Measurements from ENCODE around the gene PLEKHA6.

PLEKHA6 gene

DNA sequence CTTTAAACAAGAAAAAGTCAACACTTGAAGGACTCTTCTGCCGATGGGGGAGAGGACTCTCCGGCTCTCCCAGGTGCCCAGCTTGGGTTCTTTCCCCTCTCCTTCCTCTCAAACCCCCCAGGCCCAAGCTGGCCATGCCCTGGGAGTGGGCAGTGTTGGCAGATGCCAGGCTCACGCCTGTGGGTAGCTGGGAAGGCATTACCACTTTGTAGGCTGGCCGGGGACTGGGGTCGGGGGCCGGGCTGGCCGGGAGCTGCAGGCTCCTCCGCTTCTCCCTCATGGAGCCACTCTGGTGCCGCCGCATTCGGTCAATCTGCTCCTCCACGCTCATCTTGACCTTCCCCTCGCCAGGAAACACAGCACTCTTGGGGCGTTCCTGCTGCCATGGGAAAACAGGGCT, 129.5 kb downstream of the PLEKHA6 start:
- H3K4me3 ChIP-seq (ENCODE audit: low read depth, low read length) = no peak overlapping the region
- no peak for DNase-seq (ENCODE audit: low read depth)
- TF ChIP-seq, protein P1, sequence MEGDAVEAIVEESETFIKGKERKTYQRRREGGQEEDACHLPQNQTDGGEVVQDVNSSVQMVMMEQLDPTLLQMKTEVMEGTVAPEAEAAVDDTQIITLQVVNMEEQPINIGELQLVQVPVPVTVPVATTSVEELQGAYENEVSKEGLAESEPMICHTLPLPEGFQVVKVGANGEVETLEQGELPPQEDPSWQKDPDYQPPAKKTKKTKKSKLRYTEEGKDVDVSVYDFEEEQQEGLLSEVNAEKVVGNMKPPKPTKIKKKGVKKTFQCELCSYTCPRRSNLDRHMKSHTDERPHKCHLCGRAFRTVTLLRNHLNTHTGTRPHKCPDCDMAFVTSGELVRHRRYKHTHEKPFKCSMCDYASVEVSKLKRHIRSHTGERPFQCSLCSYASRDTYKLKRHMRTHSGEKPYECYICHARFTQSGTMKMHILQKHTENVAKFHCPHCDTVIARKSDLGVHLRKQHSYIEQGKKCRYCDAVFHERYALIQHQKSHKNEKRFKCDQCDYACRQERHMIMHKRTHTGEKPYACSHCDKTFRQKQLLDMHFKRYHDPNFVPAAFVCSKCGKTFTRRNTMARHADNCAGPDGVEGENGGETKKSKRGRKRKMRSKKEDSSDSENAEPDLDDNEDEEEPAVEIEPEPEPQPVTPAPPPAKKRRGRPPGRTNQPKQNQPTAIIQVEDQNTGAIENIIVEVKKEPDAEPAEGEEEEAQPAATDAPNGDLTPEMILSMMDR (conservative IDR thresholded peaks at IDR 0.05; ENCODE audit: low read depth, low read length) = no peak

DNA sequence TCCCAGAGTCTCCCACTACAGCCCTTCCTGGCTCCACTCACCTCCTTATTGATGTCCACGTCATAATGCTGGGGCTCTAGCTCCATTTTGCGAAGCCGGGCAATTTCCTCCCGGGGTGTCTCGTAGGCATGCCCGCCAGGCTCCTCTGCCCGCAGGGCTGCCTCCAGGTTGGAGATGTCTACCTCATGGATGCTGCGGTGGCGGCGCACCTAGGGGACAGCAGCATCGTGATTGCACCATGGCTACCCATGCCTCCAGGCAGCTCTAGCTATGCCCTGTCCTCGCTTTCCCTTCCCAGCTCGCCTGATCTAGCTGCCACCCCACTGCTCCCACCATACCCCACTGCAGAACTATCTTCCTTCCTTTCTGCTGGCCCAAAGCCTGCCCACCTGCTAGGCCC, 130.8 kb downstream of the PLEKHA6 start:
- TF ChIP-seq, protein P1 (conservative IDR thresholded peaks at IDR 0.05; ENCODE audit: low read depth, low read length) = no peak
- no peak for DNase-seq (ENCODE audit: low read depth)
- no peak overlapping the region for H3K4me3 ChIP-seq (ENCODE audit: low read depth, low read length)

DNA sequence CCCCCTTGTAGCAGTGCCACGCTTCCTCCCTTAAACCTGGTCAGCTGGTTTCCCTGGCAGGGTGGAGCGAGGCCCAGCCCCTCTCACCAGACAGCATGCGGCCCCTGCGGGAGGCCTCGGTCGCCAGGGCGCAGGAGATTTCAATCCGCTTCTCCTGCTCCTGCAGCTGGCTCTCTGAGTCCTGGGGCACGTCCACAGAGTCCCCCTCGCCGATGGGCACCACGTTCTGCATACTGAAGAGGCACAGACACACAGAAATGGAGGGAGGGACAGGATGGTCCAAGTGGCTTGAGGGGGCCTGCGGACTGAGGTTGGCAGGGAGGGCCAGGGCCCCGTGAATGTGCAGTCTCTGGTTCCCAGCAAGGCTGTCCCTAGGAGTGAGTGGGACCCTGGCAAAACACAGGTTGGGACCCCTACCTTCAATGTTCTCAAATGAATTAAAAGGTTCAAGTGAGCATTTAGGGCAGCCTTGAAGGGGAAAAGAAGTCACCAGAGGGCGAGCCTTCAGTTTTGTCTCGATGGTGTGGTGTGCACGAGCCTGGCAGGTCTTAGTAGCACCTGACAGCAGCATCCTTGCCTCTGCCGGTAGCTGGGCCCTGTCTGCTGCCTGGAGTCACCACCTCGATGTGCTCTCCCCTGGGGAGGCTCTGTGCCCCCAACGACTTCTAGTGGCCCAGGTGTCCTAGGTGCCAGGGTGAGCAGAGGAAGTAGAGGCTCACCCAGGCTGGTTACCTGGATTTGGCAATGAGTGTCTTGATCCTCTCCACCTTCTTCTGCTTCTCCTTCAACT, 131.5 kb downstream of the PLEKHA6 start:
- DNase-seq (ENCODE audit: low read depth) = no peak
- TF ChIP-seq, protein P1 (conservative IDR thresholded peaks at IDR 0.05; ENCODE audit: low read depth, low read length) = no peak
- no peak overlapping the region for H3K4me3 ChIP-seq (ENCODE audit: low read depth, low read length)

DNA sequence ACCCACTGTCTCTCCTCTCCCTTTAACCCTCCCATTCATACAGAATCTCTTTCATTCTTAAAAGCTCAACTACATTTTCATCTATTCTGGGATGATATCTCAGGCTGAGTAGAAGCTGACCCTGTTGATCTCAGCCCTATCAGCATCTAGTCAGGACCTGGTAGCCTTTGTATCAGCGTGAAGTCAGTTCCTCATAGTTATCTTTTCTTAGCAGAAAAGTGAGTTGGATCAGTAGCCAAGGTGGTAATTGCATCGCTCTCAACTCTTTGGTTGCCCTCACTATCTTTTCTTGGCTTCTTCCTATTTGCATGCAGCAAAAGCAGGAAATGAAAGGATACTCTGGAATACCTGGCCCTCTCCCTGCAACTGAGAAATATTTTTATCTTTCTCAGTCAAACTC, 132.4 kb downstream of the PLEKHA6 start:
- DNase-seq (ENCODE audit: low read depth) = no peak
- TF ChIP-seq, protein P1 (conservative IDR thresholded peaks at IDR 0.05; ENCODE audit: low read depth, low read length) = no peak

DNA sequence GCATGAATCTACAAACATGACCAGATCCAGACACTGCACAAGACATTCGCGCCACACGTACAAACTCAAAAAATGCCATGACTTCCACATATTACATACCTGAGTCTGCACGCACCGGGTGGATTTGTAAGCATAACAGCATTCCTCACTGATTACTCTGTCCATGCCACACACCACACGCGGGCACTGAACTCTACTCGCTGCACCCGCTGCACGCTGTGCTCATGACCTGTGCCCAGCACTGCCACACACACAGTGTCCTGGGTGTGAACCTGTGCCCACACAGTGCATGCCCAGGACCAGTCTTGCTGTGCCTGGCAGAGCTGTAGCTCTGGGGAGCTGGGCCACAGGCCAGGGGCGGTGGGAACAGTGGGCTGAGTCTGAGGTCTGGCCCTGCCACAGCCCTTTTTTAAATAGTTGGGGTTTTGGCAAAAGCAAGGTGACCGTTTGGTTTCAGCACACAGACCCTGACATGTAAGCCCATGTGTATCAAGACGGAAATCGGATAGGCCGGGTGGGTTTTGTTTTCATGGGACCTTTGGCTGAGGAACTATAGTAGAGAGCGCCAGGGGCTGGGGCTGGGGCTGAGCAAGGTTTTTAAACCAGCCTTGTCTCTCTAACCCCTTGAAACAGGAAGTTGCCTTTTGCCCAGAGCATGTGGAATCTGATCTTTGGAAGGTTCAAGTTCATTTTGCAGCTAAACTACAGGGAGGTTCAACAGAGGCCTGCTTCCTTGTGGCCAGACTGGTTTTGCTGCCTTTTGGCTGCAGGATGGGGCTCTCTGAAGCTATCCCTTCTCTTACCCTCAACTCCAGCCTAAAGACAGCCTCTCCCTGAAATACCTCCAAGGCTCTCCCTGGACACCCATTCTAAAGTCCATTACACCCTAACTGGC, 133.6 kb downstream of the PLEKHA6 start:
- TF ChIP-seq, protein P1 (conservative IDR thresholded peaks at IDR 0.05; ENCODE audit: low read depth, low read length) = no peak
- no peak overlapping the region for H3K4me3 ChIP-seq (ENCODE audit: low read depth, low read length)
- peak; percentile 15 for DNase-seq (ENCODE audit: low read depth)

More for the DNA sequence above, 132.4 kb downstream of the PLEKHA6 start:
- H3K4me3 ChIP-seq (ENCODE audit: low read depth, low read length) = no peak overlapping the region

DNA sequence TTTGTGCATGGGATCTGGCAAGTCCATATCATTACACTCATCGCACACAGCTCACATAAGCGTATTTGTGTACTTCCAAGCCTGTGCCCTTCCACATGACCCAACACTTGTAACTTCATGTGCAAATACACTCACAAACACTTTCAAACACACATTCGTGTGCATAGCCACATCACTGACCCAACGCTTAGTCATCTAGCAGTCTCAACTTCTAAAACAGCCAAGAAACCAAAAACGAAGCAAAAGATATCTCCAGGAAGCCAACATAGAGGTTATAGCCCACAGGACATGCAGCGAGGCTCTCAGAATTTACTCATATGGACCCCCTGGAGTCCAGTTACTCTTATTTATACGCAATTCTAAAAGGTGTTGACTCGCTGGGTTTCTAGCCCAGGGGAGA, 135.1 kb downstream of the PLEKHA6 start:
- DNase-seq (ENCODE audit: low read depth) = peak; percentile 59
- H3K4me3 ChIP-seq (ENCODE audit: low read depth, low read length) = no peak overlapping the region
- TF ChIP-seq, protein P1 (conservative IDR thresholded peaks at IDR 0.05; ENCODE audit: low read depth, low read length) = no peak

Measured in choroid plexus epithelial cell (primary cell).